ENCODE data around the gene ANKRD29. TPM values are rescaled to one million over a fixed set of nuclear protein-coding genes. Genes with fewer than 3 reads are reported as not detected.
A peak's percentile ranks its signal among the peaks of the same experiment; 100 is the strongest.

The ANKRD29 gene
- total and polyA plus RNA-seq, 4 experiments from 2014 or later = 0.91 to 1.3 TPM; not detected in 2

DNA sequence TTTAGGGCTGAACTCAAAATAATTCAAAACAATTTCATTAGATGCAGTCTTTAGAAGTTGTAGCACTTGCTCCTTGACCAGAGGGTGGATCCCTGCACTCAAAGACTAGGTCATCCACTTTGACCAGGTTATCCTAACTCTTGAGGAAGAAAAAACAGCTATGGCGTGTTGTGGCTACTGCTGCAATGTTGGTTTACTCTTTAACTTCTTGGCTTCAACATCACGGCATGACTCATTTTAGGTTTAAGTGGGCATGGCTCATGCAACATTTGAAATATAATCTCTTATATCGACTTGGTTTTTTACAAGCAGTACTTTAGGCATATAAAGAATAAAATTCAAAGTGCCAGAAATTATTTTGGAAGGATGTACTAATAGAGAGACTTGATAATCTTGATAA, 35.4 kb downstream of the ANKRD29 start:
- intact Hi-C loops (cut with micrococcal nuclease) = no loop called here
- POLR2A ChIA-PET (ENCODE audit: partially characterized antibody) = no interaction called here
- no peaks in the 10 kb centered on the region for H3K9me3 Mint-ChIP-seq
- H3K4me1 Mint-ChIP-seq = peaks cover 0 to 4% (median under 1%) of the 10 kb centered on the region in 4 donors
- Histone ChIP-seq H3K9me3 (ENCODE audit: control insufficient read depth in 1 of 2, low read length in 2 of 2) (no peaks in the 10 kb centered on the region), H3K4me1 (ENCODE audit: insufficient read depth, low read length) (no peaks in the 10 kb centered on the region), H3K4me3 (ENCODE audit: low read length in 2 of 2) (no peak overlapping the region), H3K36me3 (ENCODE audit: insufficient read depth, low read length) (no peaks in the 10 kb centered on the region), H3K27me3 (ENCODE audit: insufficient read depth, low read length) (no peaks in the 10 kb centered on the region), H3K27ac (ENCODE audit: low read depth, low read length) (no peak overlapping the region)
- H3K36me3 Mint-ChIP-seq = no peaks in the 10 kb centered on the region
- peaks cover 2 to 3% of the 10 kb centered on the region in 2 donors for H3K27me3 Mint-ChIP-seq
- DNase-seq = no peak
- no peak overlapping the region for H3K4me3 Mint-ChIP-seq
- CTCF ChIA-PET (ENCODE audit: partially characterized antibody) = interaction anchor here (0.7 to 8.1 kb wide), 4 partner anchors 75 to 190 kb away, joined by 3 to 90 read pairs (median 6); no protein-coding TSS in a partner anchor
- H3K27ac Mint-ChIP-seq = no peak overlapping the region

DNA sequence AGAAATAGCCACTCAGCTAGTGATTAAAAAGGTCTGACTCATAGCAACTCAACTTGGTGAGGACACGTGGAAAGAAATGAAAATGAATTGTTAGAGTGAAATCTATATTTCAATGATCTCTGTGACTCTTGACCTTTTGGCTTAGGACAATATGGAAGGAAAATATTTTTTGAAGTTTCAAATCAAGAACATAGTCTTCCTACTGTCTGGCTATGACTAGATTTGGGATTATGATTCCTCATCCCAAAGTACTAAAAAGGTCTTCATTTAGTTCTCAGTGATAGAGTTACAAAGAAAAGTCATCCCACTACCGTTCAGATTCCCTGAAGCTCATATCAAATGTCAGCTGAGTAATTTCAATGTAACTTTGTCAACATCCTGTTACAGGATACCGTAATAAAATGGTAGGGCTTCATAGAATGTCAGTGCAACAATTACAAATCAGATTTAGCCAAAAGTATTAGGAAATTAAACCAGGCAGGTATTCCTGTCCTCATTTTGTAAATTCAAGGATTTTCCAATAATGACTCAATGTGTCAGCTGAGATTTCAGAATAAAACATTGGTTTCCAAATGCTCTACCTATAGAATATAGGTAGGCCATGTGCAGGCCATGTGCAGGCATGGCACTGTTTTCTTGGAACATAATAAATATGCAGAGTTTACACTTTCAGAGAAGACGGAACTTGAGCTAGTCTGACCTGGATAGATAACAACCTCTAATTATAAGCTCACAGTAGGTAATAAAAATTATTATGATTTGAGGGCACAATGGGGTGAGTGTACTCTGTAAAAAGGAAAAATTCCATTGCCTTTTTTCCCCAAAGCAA, 36.0 kb downstream of the ANKRD29 start:
- Histone ChIP-seq H3K27ac (ENCODE audit: low read depth, low read length) (no peak overlapping the region), H3K4me1 (ENCODE audit: insufficient read depth, low read length) (no peaks in the 10 kb centered on the region), H3K4me3 (ENCODE audit: low read length in 2 of 2) (no peak overlapping the region), H3K27me3 (ENCODE audit: insufficient read depth, low read length) (peaks cover 5% of the 10 kb centered on the region), H3K9me3 (ENCODE audit: control insufficient read depth in 1 of 2, low read length in 2 of 2) (no peaks in the 10 kb centered on the region), H3K36me3 (ENCODE audit: insufficient read depth, low read length) (no peaks in the 10 kb centered on the region)
- no peak overlapping the region for H3K4me3 Mint-ChIP-seq
- H3K36me3 Mint-ChIP-seq = no peaks in the 10 kb centered on the region
- no peak overlapping the region for H3K27ac Mint-ChIP-seq
- CTCF ChIA-PET (ENCODE audit: partially characterized antibody) = interaction anchor here (0.7 to 8.1 kb wide), 5 partner anchors 77 to 292 kb away, joined by 3 to 90 read pairs (median 5); no protein-coding TSS in a partner anchor
- peaks cover 8 to 9% of the 10 kb centered on the region in 2 donors for H3K27me3 Mint-ChIP-seq
- no peaks in the 10 kb centered on the region for H3K9me3 Mint-ChIP-seq
- DNase-seq = no peak
- intact Hi-C loops (cut with micrococcal nuclease) = no loop called here
- H3K4me1 Mint-ChIP-seq = peaks cover 0 to 4% (median 2%) of the 10 kb centered on the region in 4 donors
- POLR2A ChIA-PET (ENCODE audit: partially characterized antibody) = interaction anchor here (0.6 kb wide), 1 partner anchor 173 kb away, joined by 3 read pairs; no protein-coding TSS in a partner anchor

DNA sequence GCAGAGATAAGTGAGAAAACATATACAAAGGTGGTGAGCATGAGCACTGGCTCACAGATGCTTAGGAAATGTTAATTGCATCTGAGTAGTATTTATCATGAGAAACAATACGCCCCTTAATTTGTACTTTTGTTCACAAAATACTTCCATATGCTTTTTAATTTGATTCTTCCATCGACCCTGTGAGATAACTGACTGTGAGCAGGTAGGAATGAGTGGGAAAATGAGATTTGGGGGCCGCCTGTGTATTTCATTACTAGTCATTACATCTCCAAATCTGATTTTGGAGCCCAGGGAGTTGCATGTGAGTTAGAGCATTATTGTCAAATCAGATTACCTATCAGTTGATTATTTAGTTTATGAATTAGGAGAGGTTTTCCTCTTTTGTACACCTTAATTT, 39.7 kb downstream of the ANKRD29 start:
- Histone ChIP-seq H3K4me1 (ENCODE audit: insufficient read depth, low read length) (peaks cover 11% of the 10 kb centered on the region), H3K9me3 (ENCODE audit: control insufficient read depth in 1 of 2, low read length in 2 of 2) (no peaks in the 10 kb centered on the region), H3K27ac (ENCODE audit: low read depth, low read length) (no peak overlapping the region), H3K4me3 (ENCODE audit: low read length in 2 of 2) (no peak overlapping the region), H3K27me3 (ENCODE audit: insufficient read depth, low read length) (peaks cover 31% of the 10 kb centered on the region), H3K36me3 (ENCODE audit: insufficient read depth, low read length) (no peaks in the 10 kb centered on the region)
- ChIA-PET CTCF (ENCODE audit: partially characterized antibody) (interaction anchor here (0.6 to 8.1 kb wide), 9 partner anchors 10 to 497 kb away, joined by 3 to 90 read pairs (median 8); no protein-coding TSS in a partner anchor), POLR2A (ENCODE audit: partially characterized antibody) (no interaction called here)
- intact Hi-C loops (cut with micrococcal nuclease) = loop anchor here (2.0 kb wide), 1 partner anchor 386 kb away; no protein-coding TSS in a partner anchor
- Mint-ChIP-seq H3K27ac (no peak overlapping the region), H3K4me1 (peaks cover 0 to 8% (median 5%) of the 10 kb centered on the region in 4 donors), H3K9me3 (peaks cover 0 to 2% (median 0%) of the 10 kb centered on the region in 8 donors), H3K36me3 (no peaks in the 10 kb centered on the region), H3K4me3 (no peak overlapping the region), H3K27me3 (peaks cover 27 to 31% of the 10 kb centered on the region in 2 donors)
- DNase-seq = no peak

DNA sequence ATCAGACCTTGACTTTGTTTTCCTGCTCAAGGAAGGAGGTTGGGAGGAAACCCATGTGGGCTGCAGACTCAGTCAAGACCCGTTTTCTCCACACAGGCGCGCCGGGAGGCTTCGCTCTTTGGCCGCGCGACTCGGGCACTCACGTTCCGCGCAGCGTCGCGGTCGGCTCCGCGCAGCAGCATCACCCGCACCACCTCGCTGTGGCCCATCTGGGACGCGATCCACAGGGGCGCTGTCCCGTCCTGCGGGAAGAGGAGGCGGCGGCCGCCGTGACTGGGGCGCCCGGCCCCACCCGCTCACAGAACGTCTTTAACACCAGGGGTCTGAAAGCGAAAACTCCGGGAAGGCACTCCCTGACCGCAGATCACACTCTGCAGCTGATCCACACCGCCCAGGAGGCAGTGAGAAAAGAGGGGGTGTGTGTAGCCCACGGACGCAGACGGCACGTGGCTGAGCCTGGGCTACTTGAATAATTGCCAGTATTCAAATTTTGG, 43.3 kb downstream of the ANKRD29 start:
- peak overlapping the region in 1 of 2 donors; percentile 3 for H3K4me3 ChIP-seq (ENCODE audit: low read length in 2 of 2)
- peak in 3 of 5 donors; percentile 5 to 6 (median 5) for DNase-seq
- Mint-ChIP-seq H3K9me3 (peaks cover 0 to 2% (median 0%) of the 10 kb centered on the region in 8 donors), H3K27ac (peak overlapping the region in 1 of 7 donors; percentile 1), H3K4me3 (peak overlapping the region; percentile 46 to 81 (median 70)), H3K4me1 (peaks cover 0 to 7% (median 3%) of the 10 kb centered on the region in 4 donors), H3K36me3 (no peaks in the 10 kb centered on the region), H3K27me3 (peaks cover 34 to 36% of the 10 kb centered on the region in 2 donors)
- intact Hi-C loops (cut with micrococcal nuclease) = no loop called here
- CTCF ChIA-PET (ENCODE audit: partially characterized antibody) = interaction anchor here (8.1 kb wide), 1 partner anchor 84 kb away, joined by 90 read pairs; no protein-coding TSS in a partner anchor
- no peak overlapping the region for H3K27ac ChIP-seq (ENCODE audit: low read depth, low read length)
- no peaks in the 10 kb centered on the region for H3K36me3 ChIP-seq (ENCODE audit: insufficient read depth, low read length)
- POLR2A ChIA-PET (ENCODE audit: partially characterized antibody) = no interaction called here
- H3K4me1 ChIP-seq (ENCODE audit: insufficient read depth, low read length) = peaks cover 11% of the 10 kb centered on the region
- peaks cover 31% of the 10 kb centered on the region for H3K27me3 ChIP-seq (ENCODE audit: insufficient read depth, low read length)
- H3K9me3 ChIP-seq (ENCODE audit: control insufficient read depth in 1 of 2, low read length in 2 of 2) = no peaks in the 10 kb centered on the region

DNA sequence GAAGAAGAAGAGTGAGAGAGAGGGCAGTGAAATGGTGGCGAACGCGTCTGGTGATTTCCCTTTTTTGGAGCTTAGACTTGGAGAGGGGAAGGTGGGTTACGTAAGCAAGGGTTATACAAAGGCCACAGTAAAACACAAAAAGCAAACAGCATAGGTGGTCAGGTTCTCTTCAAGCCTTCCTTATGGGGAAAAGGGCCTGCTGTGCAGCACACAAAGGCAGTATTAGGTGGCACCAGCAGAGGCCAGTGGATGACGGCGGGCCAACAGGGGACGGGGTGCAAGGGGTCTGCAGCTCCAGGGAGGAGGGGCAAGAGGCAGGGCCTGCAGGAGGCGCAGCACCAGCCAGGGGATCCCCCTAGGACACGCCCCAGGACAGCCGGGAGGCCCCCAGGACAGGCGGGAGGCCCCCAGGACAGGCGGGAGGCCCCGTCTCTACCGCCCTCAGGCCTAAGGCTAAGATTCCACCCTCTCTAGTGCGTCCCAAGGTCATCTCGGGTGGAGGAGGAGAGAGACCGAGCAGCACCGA, 43.8 kb downstream of the ANKRD29 start:
- Histone ChIP-seq H3K27ac (ENCODE audit: low read depth, low read length) (no peak overlapping the region), H3K4me3 (ENCODE audit: low read length in 2 of 2) (peak overlapping the region in 1 of 2 donors; percentile 3), H3K27me3 (ENCODE audit: insufficient read depth, low read length) (peaks cover 31% of the 10 kb centered on the region), H3K36me3 (ENCODE audit: insufficient read depth, low read length) (no peaks in the 10 kb centered on the region), H3K4me1 (ENCODE audit: insufficient read depth, low read length) (peaks cover 11% of the 10 kb centered on the region), H3K9me3 (ENCODE audit: control insufficient read depth in 1 of 2, low read length in 2 of 2) (no peaks in the 10 kb centered on the region)
- Mint-ChIP-seq H3K9me3 (peaks cover 0 to 2% (median 0%) of the 10 kb centered on the region in 8 donors), H3K4me1 (peaks cover 0 to 7% (median 3%) of the 10 kb centered on the region in 4 donors), H3K36me3 (no peaks in the 10 kb centered on the region), H3K27ac (peak overlapping the region in 1 of 7 donors; percentile 1), H3K27me3 (peaks cover 33 to 35% of the 10 kb centered on the region in 2 donors), H3K4me3 (peak overlapping the region; percentile 7 to 79 (median 65))
- ChIA-PET CTCF (ENCODE audit: partially characterized antibody) (interaction anchor here (0.5 to 1.3 kb wide), 4 partner anchors 10 to 274 kb away, joined by 3 to 5 read pairs (median 4); no protein-coding TSS in a partner anchor), POLR2A (ENCODE audit: partially characterized antibody) (no interaction called here)
- no peak for DNase-seq
- intact Hi-C loops (cut with micrococcal nuclease) = no loop called here

DNA sequence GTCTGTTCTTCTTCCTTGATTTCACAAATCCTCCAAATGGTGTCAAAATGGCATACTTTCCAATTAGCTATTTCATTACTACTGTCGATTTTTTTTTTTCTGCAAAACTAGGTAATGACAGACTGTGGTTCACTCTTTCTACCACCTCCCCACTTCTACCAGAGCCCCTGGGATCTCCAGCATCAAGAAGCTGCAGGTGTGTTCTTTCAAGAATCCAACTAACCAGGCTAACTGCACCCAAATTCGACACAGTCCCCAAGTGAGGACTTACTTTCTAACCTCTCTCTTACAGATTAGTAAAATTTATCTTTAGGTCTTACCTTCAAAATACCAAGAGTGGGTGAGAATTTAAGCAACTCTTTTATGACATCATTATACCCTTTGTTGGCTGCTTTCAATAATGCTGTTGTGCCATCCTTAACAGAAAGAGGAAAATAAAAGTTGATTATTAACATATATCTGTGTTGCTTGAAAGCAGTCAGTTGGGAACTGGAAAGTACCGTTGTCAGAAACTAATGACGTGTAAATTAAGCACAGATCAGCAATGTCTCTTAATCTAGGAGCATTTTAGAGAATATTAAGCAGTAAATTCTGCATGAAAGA, 45.2 kb downstream of the ANKRD29 start:
- no peaks in the 10 kb centered on the region for H3K36me3 Mint-ChIP-seq
- H3K4me3 Mint-ChIP-seq = peak overlapping the region in 1 of 8 donors; percentile 59
- CTCF ChIA-PET (ENCODE audit: partially characterized antibody) = interaction anchor here (0.6 to 1.3 kb wide), 2 partner anchors 11 to 90 kb away, joined by 3 to 5 read pairs; no protein-coding TSS in a partner anchor
- H3K27ac Mint-ChIP-seq = no peak overlapping the region
- POLR2A ChIA-PET (ENCODE audit: partially characterized antibody) = no interaction called here
- H3K4me3 ChIP-seq (ENCODE audit: low read length in 2 of 2) = no peak overlapping the region
- peaks cover 0 to 2% (median 0%) of the 10 kb centered on the region in 8 donors for H3K9me3 Mint-ChIP-seq
- no peak for DNase-seq
- peaks cover 31% of the 10 kb centered on the region for H3K27me3 ChIP-seq (ENCODE audit: insufficient read depth, low read length)
- H3K27ac ChIP-seq (ENCODE audit: low read depth, low read length) = no peak overlapping the region
- H3K36me3 ChIP-seq (ENCODE audit: insufficient read depth, low read length) = no peaks in the 10 kb centered on the region
- peaks cover 11% of the 10 kb centered on the region for H3K4me1 ChIP-seq (ENCODE audit: insufficient read depth, low read length)
- peaks cover 0 to 7% (median 3%) of the 10 kb centered on the region in 4 donors for H3K4me1 Mint-ChIP-seq
- peaks cover 33 to 35% of the 10 kb centered on the region in 2 donors for H3K27me3 Mint-ChIP-seq
- H3K9me3 ChIP-seq (ENCODE audit: control insufficient read depth in 1 of 2, low read length in 2 of 2) = no peaks in the 10 kb centered on the region
- intact Hi-C loops (cut with micrococcal nuclease) = no loop called here

Data from CD4-positive, alpha-beta memory T cell (primary cell).